ENCODE data around the gene OGDH.

- TF ChIP-seq POLR2AphosphoS5 (IDR thresholded peaks at IDR 0.05; ENCODE audit: low read depth, low read length) (no peak), TAF1 (IDR thresholded peaks at IDR 0.05; ENCODE audit: borderline replicate concordance, insufficient read depth, low read length) (no peak), REST (IDR thresholded peaks at IDR 0.05; ENCODE audit: insufficient read depth in 1 of 2, low read depth in 2 of 2, low read length in 2 of 2) (no peak), FOXP2 (optimal IDR thresholded peaks at IDR 0.05; ENCODE audit: borderline replicate concordance, extremely low read depth, extremely low read length, insufficient read depth) (no peak), SIN3A (IDR thresholded peaks at IDR 0.05; ENCODE audit: borderline replicate concordance, insufficient read depth, low read length) (no peak)
Measured at GRCh38 chr7:44752822-44753221, 146.4 kb downstream of the OGDH start.

All from PFSK-1 (cell line).